ENCODE results near the gene MIEF1.

- TF ChIP-seq, protein P1, sequence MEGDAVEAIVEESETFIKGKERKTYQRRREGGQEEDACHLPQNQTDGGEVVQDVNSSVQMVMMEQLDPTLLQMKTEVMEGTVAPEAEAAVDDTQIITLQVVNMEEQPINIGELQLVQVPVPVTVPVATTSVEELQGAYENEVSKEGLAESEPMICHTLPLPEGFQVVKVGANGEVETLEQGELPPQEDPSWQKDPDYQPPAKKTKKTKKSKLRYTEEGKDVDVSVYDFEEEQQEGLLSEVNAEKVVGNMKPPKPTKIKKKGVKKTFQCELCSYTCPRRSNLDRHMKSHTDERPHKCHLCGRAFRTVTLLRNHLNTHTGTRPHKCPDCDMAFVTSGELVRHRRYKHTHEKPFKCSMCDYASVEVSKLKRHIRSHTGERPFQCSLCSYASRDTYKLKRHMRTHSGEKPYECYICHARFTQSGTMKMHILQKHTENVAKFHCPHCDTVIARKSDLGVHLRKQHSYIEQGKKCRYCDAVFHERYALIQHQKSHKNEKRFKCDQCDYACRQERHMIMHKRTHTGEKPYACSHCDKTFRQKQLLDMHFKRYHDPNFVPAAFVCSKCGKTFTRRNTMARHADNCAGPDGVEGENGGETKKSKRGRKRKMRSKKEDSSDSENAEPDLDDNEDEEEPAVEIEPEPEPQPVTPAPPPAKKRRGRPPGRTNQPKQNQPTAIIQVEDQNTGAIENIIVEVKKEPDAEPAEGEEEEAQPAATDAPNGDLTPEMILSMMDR (IDR thresholded peaks at IDR 0.05): no peak
- no peak for TF ChIP-seq POLR2A (IDR thresholded peaks at IDR 0.05)
These were observed 25.4 kb upstream of the MIEF1 start for GRCh38 chr22:39476664-39477063.
